HG03521 (cell line): ENCODE measurements around the gene CXCR5.

Source experiments
- ATAC-seq: cut with Tn5 transposase; IDR thresholded peaks from one replicate; pipeline ENCODE4 v1.9.1; 2021; ENCODE audit warnings: mild to moderate bottlenecking, moderate library complexity; ENCODE audit not compliant: unreplicated experiment

Gene CXCR5

DNA sequence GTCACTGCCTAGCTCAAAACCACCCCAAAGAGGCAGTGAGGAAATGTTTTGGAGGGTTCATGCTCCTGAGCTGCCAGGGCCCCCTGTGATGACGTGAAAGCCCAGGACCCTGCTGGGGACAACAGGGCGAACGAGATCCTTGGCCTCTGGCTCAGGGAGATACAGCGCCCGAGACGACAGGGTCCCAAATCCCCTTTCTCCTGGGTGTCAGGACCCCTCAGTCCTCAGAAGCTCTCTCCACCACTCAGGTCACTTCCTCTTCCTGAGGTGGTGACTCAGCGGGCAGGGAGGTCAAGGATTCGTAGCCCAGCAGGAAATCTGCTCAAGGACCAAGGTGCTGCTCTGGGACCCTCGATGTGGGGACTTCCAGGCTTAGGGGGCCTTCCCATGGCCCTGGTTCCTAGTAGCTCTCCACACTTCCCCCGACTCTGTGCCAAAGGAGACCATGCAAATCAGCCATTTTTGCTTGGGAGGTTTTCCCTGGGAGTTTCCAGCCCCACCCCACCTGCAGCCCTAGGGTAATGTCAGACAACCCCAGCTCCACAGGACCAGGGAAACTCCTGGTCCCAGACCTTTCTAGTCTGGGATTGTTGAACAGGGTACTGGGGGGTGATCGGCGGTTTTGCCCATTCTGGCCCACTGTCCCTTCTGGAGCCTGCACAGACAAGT, 29.2 kb downstream of the CXCR5 start:
- no peak for ATAC-seq

DNA sequence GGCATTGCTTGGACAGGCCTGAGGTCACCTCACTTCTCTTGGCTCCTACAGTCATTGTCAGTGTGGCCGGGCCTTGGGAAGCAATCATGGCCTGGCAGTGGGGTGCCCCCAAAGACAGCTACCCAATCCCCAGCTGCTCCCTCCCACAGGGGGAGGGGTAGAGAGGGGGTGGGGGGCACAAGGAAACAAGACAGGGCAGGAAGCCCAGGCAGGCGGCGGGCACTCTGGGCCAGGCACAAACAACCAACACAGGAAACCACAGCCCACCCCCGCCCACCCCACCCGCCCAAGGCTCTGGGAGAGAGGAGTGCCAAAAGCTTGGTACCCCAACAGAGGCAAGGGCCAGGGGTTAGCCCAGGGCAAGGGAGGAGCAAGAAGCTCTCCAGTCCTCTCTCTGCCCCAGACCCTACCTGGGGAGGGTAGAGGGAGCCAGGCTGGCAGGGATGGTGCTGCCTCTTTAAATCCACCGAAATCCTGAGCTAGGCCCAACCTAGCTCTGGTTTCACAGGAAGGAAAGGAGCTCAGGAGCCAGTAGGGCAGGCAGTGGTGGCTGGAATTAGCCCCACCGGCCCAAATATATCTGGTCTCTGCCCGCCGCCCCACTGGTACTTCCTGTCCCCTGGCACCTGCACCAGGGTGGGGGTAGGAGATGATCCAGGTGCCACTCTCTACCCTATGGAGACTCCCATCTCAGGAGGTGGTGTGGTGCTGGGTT, 29.9 kb downstream of the CXCR5 start:
- ATAC-seq: no peak

DNA sequence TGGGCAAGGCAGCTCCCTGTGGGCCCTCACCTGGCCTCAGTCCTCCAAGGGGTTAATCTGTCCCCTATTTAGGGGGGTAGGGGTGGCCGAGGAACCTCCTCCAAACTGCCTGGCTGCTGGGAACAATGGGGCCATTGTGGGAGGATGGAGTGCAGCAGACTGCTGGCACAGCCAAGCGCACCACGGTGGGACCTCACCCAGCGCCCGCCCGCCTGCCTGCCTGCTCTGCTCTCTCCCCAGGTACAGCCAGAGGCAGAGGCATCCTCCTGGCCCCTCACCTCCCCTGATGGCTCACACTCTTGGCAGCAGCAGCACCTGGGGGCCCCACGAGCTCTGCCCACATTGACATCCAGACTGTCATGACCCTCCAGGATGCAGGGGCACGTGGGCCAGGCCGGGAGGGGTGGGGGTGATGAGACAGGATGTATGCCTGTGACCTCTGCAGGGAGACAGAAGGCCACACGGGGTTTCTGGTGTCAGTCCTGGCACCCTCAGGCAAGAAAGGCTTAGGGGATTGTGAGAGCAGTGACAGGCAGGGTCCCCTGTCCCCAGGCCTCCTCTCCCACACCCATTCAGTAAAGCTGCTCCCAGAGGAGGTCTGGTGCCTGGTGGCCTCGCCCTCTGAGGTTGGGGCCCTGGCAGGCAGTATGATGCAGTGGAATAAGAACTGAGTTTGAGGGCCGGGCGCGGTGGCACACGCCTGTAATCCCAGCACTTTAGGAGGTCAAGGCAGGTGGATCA, 30.7 kb downstream of the CXCR5 start:
- no peak for ATAC-seq

DNA sequence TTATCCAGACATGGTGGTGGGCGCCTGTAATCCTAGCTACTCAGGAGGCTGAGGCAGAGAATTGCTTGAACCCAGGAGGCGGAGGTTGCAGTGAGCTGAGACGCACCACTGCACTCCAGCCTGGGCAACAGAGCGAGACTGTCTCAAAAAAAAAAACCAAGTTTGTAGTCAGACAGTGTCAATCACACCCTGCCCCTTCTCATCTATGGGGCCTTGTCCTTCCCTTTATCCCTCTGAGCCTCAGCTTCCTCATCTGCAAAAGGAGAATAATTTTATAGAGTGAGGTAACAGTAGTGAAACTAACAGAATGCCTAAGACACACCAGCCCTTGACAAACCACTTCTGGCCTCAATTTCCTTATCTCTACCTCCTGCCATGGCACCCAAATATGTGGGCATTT, 31.3 kb downstream of the CXCR5 start:
- no peak for ATAC-seq

DNA sequence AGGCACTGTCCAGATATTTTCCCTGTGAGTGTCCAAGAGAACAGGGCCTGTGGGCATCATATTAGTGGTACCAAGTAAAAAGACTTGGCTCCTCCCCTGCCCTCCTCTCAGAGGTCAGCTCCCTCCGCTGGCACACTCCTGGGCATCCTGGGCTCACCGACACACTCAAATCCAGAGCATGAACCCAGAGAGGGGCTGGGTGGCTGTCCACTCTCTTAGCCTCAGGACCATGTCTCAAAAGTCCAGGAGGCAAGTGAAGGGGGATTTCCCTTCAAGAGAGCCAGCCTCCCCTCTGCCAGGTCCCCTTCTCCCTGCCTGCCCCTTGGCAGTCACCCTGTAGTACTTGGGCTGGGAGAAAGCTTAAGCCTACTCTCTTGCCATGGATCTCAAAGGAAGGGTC, 31.7 kb downstream of the CXCR5 start:
- no peak for ATAC-seq

DNA sequence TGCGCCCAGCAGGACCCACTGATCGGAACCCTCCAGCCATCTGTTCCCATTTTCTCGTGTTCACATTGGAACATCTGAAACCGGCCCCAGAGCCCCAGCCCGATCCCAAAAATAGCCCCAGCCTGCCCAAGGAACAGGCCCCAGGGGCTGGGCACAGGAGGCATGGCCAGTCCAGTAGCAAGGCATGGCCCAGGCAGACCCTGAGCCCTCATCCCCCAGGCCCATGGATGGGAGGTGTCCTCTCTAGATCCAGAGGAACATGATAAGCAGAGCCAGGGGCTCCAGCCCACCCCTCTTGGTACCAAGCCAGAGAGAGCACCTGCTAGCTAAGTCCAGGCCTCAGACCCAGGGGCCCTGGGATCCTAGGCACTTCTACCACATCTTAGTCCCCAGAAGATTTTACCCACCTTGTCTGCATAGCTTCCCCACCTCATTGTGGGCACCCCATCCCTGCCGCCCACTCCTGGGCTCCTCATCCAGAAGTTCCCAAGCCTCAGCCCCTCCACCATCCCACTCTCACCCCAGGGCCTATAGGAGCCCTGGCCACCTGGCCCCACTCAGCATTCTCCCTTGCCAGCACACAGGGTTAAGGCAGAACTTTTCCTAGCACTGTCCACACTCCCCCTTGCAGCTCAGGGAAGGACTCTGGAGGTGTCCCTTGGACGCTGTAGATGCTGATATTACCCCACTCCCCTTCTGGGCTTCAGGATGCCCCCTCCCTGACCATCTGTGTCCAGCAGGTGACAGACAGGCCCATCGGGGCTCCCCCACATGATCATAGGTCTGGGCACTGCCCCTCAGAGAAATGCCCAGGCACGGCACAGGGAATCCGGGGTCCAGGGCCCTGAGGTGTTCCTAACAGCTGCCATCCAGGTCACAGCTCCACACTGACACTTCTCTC, 32.5 kb downstream of the CXCR5 start:
- no peak for ATAC-seq

DNA sequence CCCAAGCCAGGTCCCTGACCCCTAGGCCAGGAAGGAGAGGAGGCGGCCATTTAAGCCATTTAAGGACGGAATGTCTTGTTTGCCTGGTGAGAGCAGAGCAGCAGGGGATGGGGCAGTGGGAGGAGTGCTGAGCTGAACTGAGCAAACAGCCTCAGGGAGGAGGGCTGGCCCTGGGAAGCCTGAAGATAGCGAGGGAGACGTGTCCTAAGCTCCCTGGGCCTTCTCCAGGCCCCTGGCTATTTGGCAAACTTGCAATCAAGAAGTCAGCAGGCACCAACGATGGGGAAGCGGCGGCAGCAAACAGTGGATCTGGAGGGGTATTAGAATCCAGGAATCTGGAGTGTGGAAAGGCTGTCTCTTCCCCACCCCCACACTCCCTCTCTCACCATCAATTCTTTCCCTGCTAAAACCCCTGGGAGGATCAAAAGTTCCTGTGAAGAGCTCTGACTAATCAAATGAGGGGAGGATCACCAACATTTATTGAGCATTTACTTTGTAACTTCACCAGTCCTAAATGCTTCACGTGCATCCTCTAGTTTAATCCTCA, 33.2 kb downstream of the CXCR5 start:
- no peak for ATAC-seq

DNA sequence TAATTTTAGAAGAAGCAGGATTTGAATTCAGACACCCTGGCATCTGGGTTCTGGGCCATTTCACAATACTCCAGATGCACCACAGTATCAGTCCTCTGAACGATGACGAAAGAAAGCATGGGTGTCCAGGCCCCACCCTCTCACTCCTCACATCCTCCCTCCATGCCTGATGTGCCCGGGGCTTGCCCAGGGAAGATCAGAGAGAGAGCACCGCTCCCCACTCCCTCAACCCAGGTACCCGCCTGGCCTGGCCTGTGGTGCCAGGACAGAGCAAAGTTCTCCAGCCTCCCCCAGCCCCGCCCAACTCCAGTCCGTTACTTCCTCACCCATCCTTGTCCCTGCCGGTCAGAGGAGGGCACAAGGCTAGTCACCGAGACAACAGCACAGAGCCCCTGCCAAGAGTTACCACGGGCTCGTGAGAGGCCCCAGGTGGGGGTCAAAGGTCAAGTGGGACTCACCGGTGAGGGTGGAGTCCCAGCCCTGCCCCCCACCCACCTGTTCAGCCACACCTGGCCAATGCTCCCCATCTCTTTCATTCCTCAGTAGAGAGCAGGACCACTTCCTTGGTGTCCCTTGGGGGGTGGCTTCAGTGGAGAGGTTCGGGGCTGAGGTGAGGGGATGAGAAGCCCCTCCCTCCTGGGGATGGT, 33.9 kb downstream of the CXCR5 start:
- ATAC-seq: no peak

DNA sequence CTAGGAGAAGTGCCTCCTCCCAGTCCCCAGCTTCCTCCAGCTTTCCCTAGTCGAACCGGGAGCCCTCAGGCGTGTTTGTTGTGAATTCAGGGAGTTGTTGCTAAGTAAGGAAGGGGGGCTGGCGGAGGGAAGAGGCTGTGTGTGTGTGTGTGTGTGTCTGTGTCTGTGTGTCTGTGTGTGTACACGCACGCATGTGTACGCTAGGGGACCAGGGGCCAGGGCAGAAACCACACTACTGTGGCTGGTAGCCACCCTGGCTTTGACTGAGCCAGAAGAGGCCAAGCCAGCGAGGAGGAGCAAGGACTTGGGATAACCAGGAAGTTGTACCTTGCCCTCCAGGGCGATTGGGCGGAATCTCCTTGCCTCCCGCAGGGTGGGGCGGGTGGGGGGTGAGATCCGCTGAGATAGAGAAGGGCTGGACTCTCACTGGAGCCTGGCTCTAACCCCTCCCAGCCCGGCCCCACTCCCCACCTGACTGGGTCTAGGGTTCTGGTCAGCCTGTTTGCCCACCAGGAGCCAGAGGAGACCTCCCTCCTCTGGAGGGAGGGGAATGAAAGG, 34.5 kb downstream of the CXCR5 start:
- no peak for ATAC-seq

DNA sequence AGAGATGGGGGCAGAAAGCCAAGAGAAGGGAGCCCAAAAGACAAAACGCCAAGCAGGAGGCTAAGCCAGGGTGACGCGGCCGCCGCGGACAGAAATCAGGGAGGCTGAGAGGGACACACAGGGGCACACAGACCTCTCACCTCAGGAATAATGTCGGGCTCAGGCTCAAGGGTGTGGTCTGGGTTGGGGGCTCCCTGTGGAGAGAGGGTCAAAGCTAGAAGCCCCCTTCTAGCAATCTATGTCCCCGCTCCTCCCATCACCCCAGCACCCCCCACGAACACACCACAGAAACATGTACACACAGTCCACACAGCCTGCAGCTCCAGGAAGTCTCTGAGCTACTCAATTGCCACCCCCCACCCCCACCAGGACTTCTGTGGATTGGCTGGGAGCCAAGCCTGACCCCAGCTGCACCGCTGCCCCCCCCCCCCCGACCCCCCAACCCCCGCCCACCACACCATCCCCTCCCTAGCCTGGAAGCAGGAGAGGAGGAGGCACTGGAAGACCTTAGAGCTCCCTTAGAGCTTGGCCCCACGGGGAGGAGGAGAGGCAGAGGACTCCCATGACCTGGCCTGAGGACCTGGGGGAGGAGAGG, 35.1 kb downstream of the CXCR5 start:
- no peak for ATAC-seq

DNA sequence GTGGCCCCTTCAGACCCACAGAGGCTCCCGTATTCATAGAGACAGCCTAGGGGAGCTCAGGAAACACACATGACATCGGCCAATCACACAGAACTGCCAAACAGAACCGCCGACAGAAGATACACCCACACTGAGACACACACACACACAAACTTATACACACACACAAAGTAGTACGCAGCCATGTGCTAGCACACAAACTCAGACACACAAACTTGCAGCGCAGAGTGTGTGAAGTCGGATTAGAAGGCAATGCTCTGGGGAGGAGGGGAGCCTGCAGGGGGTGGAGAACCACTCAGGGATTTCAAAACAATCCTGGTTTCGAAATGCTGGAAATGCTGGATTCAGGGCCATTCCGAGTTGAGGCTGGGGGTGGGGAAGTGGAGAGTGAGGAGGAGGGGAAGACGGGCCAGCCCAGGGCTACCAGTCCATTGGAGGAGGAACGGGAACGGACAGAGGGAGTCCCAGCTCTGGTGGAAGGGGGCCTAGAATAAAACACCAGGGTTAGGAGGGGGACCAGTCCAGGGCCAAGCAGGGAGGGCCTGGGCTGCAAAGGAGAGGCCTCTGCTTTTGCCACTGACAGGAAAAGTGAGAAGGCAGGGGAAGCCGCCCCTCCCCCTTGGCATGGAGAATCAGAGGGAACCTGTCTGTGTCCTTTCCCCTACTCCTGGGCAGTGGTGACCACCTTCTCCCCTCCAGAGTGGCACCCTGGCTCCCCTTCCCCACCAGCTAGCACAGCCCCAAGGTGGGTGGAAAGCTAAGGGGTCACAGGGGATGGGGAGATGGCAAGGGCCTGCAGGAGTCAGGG, 37.6 kb downstream of the CXCR5 start:
- no peak for ATAC-seq

DNA sequence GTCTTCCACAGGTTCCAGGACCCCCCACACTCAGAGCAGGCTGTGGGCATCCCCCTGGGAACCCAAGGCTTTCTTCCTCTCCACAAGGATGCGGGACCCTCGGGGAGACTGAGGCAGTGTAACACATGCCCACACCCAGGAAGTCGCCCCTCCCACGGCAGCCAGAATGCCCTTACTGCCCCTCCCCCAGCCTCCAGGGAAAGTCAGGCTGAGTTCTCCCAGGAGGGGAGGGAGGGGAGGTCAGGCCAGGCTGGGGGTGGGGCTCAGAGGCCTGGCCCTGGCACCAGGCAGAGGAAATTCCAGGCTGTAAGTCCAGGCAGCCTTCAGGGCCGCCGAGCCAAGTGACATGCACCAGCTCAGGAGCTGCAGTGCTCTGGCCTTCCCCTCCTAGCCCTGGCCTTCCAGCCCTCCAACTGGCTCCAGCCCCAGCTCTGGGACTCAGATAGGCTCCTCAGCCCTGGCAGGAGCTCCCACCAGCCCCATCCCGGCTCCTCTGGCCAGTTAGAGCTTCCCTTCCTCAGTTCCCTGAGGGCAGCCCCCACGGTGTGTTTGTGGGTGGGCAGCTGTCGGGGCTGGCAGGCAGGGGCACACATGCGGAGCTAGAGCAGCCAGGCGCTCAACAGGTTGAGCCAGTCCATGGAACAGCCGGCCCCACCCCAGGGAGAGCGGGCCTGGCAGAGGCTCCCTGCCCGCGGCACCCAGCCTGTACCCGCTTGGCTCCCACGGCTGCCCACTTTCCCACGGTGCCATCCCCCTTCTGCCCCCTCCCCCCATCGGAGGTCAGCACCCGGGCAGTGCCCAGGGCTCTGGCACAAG, 38.4 kb downstream of the CXCR5 start:
- no peak for ATAC-seq

DNA sequence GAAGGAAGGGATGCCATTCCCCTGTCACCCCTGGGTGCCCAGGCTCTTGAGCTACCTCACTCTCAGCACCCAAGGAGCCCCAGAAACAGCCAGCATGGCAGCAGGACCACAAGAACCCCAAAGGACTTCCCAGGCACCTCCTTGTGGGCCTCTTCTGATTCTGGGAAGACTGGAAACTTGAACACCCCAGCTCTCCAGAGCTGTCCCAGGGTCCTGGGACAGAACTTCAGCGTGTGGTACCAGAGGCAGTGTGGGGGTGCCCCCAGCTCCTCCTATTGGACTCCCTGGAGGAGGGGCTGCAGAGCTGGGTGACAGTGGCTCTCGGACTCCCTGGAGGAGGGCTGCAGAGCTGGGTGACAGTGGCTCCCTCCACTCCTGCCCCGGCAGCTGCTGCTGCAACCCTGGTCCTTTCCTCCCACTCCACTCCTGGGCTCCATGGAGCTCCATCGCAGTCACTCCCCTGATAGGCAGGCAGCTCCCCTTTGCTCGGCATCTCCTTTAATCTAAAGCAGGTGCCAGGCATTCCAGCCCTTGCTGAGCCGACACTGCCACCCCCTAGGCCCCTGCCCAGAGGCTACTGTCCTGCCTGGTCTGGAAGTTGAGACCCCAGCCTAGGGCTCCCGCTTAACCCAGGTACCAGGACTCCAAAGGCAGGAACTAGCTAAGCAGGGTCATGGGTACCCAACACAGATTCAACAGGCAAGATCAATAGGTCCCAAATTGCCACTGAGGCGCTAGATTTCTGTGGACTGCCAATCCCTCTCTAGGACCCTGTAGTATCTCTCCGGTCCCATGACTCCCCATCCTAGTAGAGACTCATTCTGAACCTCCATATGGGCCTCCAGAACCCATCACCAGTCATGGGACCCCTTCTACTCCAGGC, 39.3 kb downstream of the CXCR5 start:
- no peak for ATAC-seq

DNA sequence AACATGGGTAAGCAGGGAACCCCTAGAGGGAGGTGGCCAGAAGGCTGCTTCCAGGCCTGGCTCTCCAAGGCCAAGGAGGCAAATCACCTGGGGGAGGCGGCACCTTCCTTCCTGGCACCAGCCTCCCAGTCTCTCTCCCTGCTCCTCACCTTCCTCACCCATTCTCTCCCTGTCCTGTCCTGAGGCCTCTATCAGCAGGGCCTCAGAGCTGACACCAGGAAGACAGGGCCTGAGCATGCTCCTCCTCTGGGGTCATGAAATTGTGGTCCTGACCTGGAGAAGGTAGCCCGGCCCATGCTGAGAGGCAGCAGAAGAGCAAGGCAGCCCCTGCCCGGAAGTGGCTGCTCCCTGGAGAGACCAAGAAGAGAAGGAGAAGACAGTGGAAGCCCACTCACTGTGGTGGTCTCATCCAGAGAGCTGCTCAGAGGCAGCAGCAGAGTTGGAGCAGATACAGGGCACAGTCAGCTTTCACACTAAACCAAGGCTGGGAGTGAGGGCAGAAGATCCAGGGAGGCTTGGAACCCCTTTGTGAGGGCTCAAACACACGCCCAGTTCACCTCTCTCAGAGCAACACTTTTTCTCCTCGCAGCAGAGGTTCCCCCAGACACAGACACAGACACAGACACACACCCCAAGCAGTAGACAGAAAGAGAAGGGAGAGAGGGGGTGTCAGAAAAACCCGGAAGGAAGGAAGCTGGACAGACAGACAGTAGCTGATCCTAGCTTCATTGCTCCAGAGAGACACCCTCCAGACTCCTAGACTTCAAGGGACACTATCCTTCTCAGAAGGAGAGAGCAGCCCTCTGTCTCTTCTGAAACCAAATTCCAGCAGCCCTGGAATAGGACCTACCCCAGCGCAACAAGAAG, 40.3 kb downstream of the CXCR5 start:
- ATAC-seq: no peak

DNA sequence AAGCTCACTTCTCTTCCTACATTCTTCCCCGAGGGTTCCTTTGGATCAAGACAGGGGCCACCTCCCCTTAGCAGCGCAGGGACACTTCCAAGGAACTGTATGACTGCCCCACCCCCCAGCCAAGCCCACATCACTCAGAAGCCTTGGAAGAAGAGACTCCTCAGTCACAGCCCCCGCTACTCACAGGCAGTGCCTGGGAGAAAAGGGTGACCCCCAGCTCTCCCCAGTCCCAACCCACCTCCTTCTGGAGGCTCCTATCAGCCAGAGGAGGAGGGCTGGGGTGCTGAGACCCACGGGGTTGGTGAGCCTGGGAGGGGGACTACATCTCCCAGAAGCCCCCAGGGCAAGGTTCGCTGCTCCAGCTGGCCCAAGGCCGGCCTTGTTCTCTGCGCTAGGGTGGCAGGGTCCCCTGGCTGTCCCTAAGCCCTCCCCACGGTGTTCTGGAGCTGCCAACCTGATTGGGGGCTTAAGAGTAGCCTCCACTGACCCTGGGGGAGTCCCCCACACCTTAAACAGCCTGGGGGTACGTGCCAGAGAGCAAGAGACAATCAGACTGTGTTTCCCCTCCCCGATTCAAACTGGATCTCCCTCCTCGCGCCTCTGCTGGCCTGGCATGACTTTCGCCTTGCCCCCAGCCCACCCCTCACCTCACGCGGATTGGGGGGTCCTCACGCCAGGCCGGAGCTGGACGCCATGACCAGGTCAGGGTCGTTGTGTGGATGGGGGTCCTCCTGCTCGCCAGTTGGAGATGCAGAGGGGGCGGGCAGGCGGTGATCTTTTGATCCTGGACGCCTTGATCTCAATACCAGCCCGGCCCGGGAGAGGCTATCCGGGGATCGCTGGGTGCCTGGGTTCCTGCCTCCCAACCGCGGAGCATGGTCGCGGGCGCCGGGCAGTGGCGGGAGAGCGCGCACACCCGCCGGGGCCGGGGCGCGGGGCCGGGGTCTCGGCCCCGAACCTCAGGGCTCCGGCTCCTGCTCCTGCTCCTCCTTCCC, 41.2 kb downstream of the CXCR5 start:
- no peak for ATAC-seq
